Measurements from ENCODE around the gene PARP15. TPM values are rescaled to one million over a fixed set of nuclear protein-coding genes. Genes with fewer than 3 reads are reported as not detected.

Gene PARP15
- total RNA-seq, 2 experiments from 2014 or later: 0.70 to 3.4 TPM

- ChIA-PET CTCF (ENCODE audit: unreplicated experiment) (no interaction called here), POLR2A (interaction anchor here (0.6 to 1.6 kb wide), 4 partner anchors 17 to 193 kb away, joined by 3 to 4 read pairs (median 3); no protein-coding TSS in a partner anchor)
- Histone ChIP-seq H3K9me3 (ENCODE audit: low read length) (peaks cover 23% of the 10 kb centered on the region), H3K36me3 (ENCODE audit: insufficient read depth, low read length) (no peaks in the 10 kb centered on the region; the same call in 1 of the 2 replicates), H2AFZ (ENCODE audit: low read length) (peak overlapping the region; percentile 82), H3K4me3 (ENCODE audit: low read depth, low read length, poor library complexity, severe bottlenecking) (peak overlapping the region; percentile 55), H3K4me1 (ENCODE audit: insufficient read depth, low read length, poor library complexity, severe bottlenecking) (peaks cover 62% of the 10 kb centered on the region), H3K79me2 (ENCODE audit: insufficient read depth, low read depth, low read length) (no peaks in the 10 kb centered on the region), H3K9me2 (ENCODE audit: insufficient read depth, low read length) (no peaks in the 10 kb centered on the region), H4K20me1 (ENCODE audit: insufficient read depth, low read length) (no peaks in the 10 kb centered on the region), H3K27ac (ENCODE audit: low read depth, low read length, poor library complexity, severe bottlenecking) (no peak overlapping the region), H3K4me2 (ENCODE audit: low read length) (peak overlapping the region; percentile 89)
- BruUV-seq (replicated peaks): no TSS peak
- no peak for DNase-seq (ENCODE audit: low spot score)
- intact Hi-C loops (cut with micrococcal nuclease; ENCODE audit: unreplicated experiment): no loop called here
- no peak for TF ChIP-seq CTCF (conservative IDR thresholded peaks at IDR 0.05; ENCODE audit: low read length)
- TF ChIP-seq EZH2phosphoT487 (IDR thresholded peaks at IDR 0.05; ENCODE audit: borderline replicate concordance, low read depth, low read length): no peak
Observed at GRCh38 chr3:122578069-122578740, 755 bp downstream of the PARP15 start.

DNA sequence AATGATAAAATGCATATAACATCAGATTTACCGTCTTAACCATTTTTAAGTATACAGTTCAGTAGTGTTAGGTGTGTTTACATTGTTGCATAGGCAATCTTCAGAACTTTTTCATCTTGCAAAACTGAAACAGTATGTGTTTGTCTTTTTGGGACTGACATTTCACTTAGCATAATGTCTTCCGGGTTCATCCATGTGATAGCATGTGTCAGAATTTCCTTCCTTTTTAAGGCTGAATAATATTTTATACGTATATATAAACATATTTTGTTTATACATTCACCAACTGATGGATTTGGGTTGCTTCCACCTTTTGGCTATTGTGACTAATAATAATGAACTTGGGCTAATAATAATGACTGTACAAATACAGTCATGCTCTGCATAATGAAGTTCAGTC, 3.0 kb downstream of the PARP15 start:
- intact Hi-C loops (cut with micrococcal nuclease; ENCODE audit: unreplicated experiment): no loop called here
- no peaks in the 10 kb centered on the region for H3K79me2 ChIP-seq (ENCODE audit: insufficient read depth, low read depth, low read length)
- peaks cover 40% of the 10 kb centered on the region for H3K4me1 ChIP-seq (ENCODE audit: insufficient read depth, low read length, poor library complexity, severe bottlenecking)
- no TSS peak for BruUV-seq (replicated peaks)
- no peak overlapping the region for H3K27ac ChIP-seq (ENCODE audit: low read depth, low read length, poor library complexity, severe bottlenecking)
- H2AFZ ChIP-seq (ENCODE audit: low read length): no peak overlapping the region
- no peak for TF ChIP-seq EZH2phosphoT487 (IDR thresholded peaks at IDR 0.05; ENCODE audit: borderline replicate concordance, low read depth, low read length)
- no peak for TF ChIP-seq CTCF (conservative IDR thresholded peaks at IDR 0.05; ENCODE audit: low read length)
- peaks cover 30% of the 10 kb centered on the region for H3K9me3 ChIP-seq (ENCODE audit: low read length)
- H3K4me2 ChIP-seq (ENCODE audit: low read length): no peak overlapping the region
- POLR2A ChIA-PET: no interaction called here
- CTCF ChIA-PET (ENCODE audit: unreplicated experiment): no interaction called here
- no peaks in the 10 kb centered on the region; the same call in 1 of the 2 replicates for H3K36me3 ChIP-seq (ENCODE audit: insufficient read depth, low read length)
- DNase-seq (ENCODE audit: low spot score): no peak
- H3K4me3 ChIP-seq (ENCODE audit: low read depth, low read length, poor library complexity, severe bottlenecking): no peak overlapping the region
- H3K9me2 ChIP-seq (ENCODE audit: insufficient read depth, low read length): no peaks in the 10 kb centered on the region
- H4K20me1 ChIP-seq (ENCODE audit: insufficient read depth, low read length): no peaks in the 10 kb centered on the region

GRCh38 chr3:122581622-122582021, 4.2 kb downstream of the PARP15 start:
- TF ChIP-seq EZH2phosphoT487 (IDR thresholded peaks at IDR 0.05; ENCODE audit: borderline replicate concordance, low read depth, low read length) (no peak), CTCF (conservative IDR thresholded peaks at IDR 0.05; ENCODE audit: low read length) (no peak)
- Histone ChIP-seq H3K4me2 (ENCODE audit: low read length) (no peak overlapping the region), H4K20me1 (ENCODE audit: insufficient read depth, low read length) (no peaks in the 10 kb centered on the region), H3K4me1 (ENCODE audit: insufficient read depth, low read length, poor library complexity, severe bottlenecking) (peaks cover 29% of the 10 kb centered on the region), H3K9me2 (ENCODE audit: insufficient read depth, low read length) (no peaks in the 10 kb centered on the region), H3K4me3 (ENCODE audit: low read depth, low read length, poor library complexity, severe bottlenecking) (no peak overlapping the region), H3K27ac (ENCODE audit: low read depth, low read length, poor library complexity, severe bottlenecking) (no peak overlapping the region), H3K9me3 (ENCODE audit: low read length) (peaks cover 30% of the 10 kb centered on the region), H3K36me3 (ENCODE audit: insufficient read depth, low read length) (no peaks in the 10 kb centered on the region; the same call in 1 of the 2 replicates), H2AFZ (ENCODE audit: low read length) (no peak overlapping the region), H3K79me2 (ENCODE audit: insufficient read depth, low read depth, low read length) (no peaks in the 10 kb centered on the region)
- CTCF ChIA-PET (ENCODE audit: unreplicated experiment): no interaction called here
- POLR2A ChIA-PET: no interaction called here
- intact Hi-C loops (cut with micrococcal nuclease; ENCODE audit: unreplicated experiment): no loop called here
- DNase-seq (ENCODE audit: low spot score): no peak
- no TSS peak for BruUV-seq (replicated peaks)
